ENCODE data around the gene DBR1.

DNA sequence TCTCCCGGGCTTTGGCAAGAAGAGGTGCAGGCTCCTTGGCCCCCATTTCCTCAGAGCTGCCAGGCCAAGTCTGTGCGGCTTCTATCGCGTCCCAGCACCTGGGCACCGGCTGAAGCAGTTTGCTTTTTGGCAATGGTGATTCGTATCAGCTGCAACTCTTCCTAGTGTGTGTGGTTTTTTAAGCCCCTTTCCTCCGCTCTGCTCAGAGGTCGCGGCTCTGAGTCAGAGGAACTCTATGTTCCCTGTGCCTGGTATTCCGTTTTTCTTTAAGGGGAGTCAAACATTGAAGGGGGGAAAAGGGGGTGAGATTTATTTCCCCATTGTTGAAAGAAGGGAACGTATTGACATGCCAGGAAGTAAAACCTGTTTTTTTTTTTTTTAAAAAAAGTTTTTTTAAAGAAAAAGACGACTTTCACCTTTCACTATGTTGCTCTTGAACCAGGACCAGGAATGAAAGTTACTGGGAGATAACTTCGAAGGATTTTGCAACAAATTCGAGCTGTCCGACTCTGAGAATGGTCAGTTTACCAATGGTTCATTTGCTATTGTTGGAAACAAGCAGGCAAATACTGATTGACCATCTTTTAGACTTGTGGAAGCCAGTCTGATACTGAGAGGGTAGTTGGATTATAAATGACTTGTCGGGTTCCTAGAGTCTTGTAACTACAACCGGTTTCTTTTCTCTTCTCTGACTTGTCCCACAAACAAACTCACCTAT lies 13.5 kb upstream of the DBR1 start:
- TF ChIP-seq POLR2H (tag; IDR thresholded peaks at IDR 0.05; ENCODE audit: low read depth) (no peak), CTCF (IDR thresholded peaks at IDR 0.05 in 2 of 3, conservative IDR thresholded peaks at IDR 0.05 in 1 of 3; ENCODE audit: insufficient read depth in 2 of 3, low read depth in 1 of 3, low read length in 3 of 3) (no peak), POLR2AphosphoS5 (IDR thresholded peaks at IDR 0.05; ENCODE audit: control insufficient read depth, insufficient read depth, low read depth, low read length) (no peak), PCBP2 (IDR thresholded peaks at IDR 0.05; ENCODE audit: low read depth, low read length, poor library complexity, severe bottlenecking) (no peak), ZNF124 (CRISPR knock-in tag; IDR thresholded peaks at IDR 0.05) (no peak), RNF2 (IDR thresholded peaks at IDR 0.05) (no peak), BDP1 (IDR thresholded peaks at IDR 0.05; ENCODE audit: insufficient read depth, insufficient read length) (no peak), EP300 (IDR thresholded peaks at IDR 0.05; ENCODE audit: low read length) (no peak)
- TF ChIP-seq, protein P1, sequence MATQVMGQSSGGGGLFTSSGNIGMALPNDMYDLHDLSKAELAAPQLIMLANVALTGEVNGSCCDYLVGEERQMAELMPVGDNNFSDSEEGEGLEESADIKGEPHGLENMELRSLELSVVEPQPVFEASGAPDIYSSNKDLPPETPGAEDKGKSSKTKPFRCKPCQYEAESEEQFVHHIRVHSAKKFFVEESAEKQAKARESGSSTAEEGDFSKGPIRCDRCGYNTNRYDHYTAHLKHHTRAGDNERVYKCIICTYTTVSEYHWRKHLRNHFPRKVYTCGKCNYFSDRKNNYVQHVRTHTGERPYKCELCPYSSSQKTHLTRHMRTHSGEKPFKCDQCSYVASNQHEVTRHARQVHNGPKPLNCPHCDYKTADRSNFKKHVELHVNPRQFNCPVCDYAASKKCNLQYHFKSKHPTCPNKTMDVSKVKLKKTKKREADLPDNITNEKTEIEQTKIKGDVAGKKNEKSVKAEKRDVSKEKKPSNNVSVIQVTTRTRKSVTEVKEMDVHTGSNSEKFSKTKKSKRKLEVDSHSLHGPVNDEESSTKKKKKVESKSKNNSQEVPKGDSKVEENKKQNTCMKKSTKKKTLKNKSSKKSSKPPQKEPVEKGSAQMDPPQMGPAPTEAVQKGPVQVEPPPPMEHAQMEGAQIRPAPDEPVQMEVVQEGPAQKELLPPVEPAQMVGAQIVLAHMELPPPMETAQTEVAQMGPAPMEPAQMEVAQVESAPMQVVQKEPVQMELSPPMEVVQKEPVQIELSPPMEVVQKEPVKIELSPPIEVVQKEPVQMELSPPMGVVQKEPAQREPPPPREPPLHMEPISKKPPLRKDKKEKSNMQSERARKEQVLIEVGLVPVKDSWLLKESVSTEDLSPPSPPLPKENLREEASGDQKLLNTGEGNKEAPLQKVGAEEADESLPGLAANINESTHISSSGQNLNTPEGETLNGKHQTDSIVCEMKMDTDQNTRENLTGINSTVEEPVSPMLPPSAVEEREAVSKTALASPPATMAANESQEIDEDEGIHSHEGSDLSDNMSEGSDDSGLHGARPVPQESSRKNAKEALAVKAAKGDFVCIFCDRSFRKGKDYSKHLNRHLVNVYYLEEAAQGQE (IDR thresholded peaks at IDR 0.05; ENCODE audit: borderline replicate concordance): no peak
- TF ChIP-seq, protein P1 (CRISPR knock-in tag; IDR thresholded peaks at IDR 0.05; ENCODE audit: low read depth): no peak

Data from K562 (cell line).